ENCODE data around the gene WDR41.

WDR41 gene

GRCh38 chr5:77444356-77444755 lies 47.8 kb downstream of the WDR41 start:
- DNase-seq = no peak

- no peak for DNase-seq
These were observed 48.4 kb downstream of the WDR41 start for GRCh38 chr5:77443670-77444069.

- DNase-seq = no peak
These were observed 54.0 kb downstream of the WDR41 start for GRCh38 chr5:77438071-77438470.

GRCh38 chr5:77437194-77437593 lies 54.9 kb downstream of the WDR41 start:
- DNase-seq = peak; percentile 15

GRCh38 chr5:77431719-77432118 lies 60.4 kb downstream of the WDR41 start:
- no peak for DNase-seq

GRCh38 chr5:77431286-77431685 lies 60.8 kb downstream of the WDR41 start:
- no peak for DNase-seq

GRCh38 chr5:77430726-77431125 lies 61.4 kb downstream of the WDR41 start:
- DNase-seq = no peak

- no peak for DNase-seq
These were observed 63.6 kb downstream of the WDR41 start for GRCh38 chr5:77428526-77428925.

- no peak for DNase-seq
These were observed 64.1 kb downstream of the WDR41 start for GRCh38 chr5:77427998-77428397.

- no peak for DNase-seq
These were observed 65.4 kb downstream of the WDR41 start for GRCh38 chr5:77426670-77427069.

- DNase-seq = no peak
These were observed 66.0 kb downstream of the WDR41 start for GRCh38 chr5:77425998-77426659.

- DNase-seq = no peak
These were observed 66.7 kb downstream of the WDR41 start for GRCh38 chr5:77425420-77425819.

GRCh38 chr5:77424921-77425320 lies 67.2 kb downstream of the WDR41 start:
- no peak for DNase-seq

- DNase-seq = no peak
These were observed 68.9 kb downstream of the WDR41 start for GRCh38 chr5:77423022-77423750.

- no peak for DNase-seq
These were observed 71.2 kb downstream of the WDR41 start for GRCh38 chr5:77420940-77421339.

- no peak for DNase-seq
These were observed 72.2 kb downstream of the WDR41 start for GRCh38 chr5:77419644-77420582.

GRCh38 chr5:77418601-77419581 lies 73.2 kb downstream of the WDR41 start:
- no peak for DNase-seq

- DNase-seq = peak; percentile 14
These were observed 74.0 kb downstream of the WDR41 start for GRCh38 chr5:77418162-77418561.

- no peak for DNase-seq
These were observed 79.1 kb downstream of the WDR41 start for GRCh38 chr5:77413049-77413448.

GRCh38 chr5:77409870-77410621 lies 82.1 kb downstream of the WDR41 start:
- DNase-seq = no peak

GRCh38 chr5:77407152-77407551 lies 85.0 kb downstream of the WDR41 start:
- no peak for DNase-seq
